Nucleus accumbens (tissue), 56 donors: ENCODE data around the gene NUP58.

Experiments
- DNase-seq, 56 donors: peaks; one replicate each; lab custom pipeline; 2025; lab: John Stamatoyannopoulos, UW

The NUP58 gene, protein sequence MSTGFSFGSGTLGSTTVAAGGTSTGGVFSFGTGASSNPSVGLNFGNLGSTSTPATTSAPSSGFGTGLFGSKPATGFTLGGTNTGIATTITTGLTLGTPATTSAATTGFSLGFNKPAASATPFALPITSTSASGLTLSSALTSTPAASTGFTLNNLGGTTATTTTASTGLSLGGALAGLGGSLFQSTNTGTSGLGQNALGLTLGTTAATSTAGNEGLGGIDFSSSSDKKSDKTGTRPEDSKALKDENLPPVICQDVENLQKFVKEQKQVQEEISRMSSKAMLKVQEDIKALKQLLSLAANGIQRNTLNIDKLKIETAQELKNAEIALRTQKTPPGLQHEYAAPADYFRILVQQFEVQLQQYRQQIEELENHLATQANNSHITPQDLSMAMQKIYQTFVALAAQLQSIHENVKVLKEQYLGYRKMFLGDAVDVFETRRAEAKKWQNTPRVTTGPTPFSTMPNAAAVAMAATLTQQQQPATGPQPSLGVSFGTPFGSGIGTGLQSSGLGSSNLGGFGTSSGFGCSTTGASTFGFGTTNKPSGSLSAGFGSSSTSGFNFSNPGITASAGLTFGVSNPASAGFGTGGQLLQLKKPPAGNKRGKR

GRCh38 chr13:25301347-25302113, at the start of gene NUP58:
NUP58 (plus strand) TSS chr13:25301625; CDS start chr13:25301774, 149 bp downstream.
- DNase-seq = peak; percentile 55 to 97 (median 92)

GRCh38 chr13:25252225-25252624, 49.2 kb upstream of the NUP58 start:
- no peak for DNase-seq

GRCh38 chr13:25252752-25253151, 48.7 kb upstream of the NUP58 start:
- DNase-seq = no peak

GRCh38 chr13:25253702-25254101, 47.7 kb upstream of the NUP58 start:
- DNase-seq = no peak

DNA sequence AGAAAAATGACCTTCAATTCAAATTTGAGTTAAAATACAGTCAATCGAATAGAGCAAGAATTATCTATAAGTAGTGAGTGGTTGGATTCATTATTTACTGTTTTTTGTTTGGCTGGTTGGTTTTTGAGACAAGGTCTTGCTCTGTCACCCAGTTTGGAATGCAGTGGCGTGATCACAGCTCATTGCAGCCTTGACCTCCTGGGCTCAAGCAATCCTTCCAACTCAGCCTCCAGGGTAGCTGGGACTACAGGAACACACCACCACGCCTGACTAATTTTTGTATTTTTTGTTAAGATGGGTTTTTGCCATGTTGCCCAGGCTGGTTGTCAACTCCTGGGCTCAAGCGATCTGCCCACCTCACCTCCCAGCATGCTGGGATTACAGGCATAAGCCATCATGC, 39.2 kb upstream of the NUP58 start:
- DNase-seq = no peak

DNA sequence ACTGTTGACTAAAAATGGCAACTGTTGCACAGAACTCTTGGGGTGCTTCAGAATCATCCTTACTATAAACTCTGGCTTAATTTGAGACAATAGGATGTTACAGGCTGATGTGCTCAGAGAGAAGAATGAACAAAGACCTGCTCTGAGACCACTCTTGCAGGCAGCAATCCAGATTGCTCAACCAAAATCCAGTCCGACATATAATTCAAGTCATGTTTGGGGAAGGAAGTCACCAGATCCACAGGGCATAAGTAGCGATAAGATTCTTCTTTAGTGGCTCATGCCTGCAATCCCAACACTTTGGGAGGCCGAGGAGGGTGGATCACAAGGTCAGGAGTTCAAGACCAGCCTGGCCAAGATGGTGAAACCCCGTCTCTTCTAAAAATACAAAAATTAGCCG, 34.7 kb upstream of the NUP58 start:
- no peak for DNase-seq

DNA sequence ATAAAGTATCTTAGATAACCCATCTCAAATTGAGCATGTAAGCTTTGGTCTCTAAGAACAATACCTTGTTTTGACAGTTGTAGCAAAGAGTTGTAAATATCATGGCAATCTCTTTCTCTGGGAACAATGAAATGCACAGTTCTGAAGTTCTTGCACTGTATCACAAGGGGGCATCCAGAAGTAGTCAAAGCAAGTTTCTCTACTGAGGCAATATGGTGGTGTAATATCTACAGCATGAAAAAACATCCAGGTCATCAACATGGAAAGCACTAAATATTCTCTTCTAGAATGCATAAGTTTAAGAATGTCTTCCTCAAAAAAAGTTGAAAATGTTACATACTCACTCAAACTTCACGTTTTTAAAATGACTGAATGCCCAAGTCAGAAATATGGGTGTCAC, 33.7 kb upstream of the NUP58 start:
- DNase-seq = no peak

- no peak for DNase-seq
Measured at GRCh38 chr13:25268561-25268960, 32.9 kb upstream of the NUP58 start.

DNA sequence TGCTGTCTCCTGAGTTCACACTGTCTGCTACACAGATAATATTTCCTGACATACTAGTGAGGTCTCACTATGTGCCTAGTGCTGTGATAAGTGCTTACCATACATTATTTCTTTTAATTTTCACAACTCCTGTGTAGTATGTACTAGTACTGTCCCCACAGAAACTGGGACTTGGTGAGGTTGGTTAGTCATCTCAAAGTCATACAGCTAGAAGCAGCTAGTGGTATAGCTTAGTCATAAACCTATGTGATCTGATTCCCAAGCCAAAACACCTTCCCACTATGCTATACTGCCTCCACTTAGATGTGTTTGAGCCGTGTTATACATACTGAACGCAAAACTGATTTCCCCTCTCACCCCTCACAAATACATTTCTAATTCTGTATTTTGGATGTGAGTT, 24.7 kb upstream of the NUP58 start:
- DNase-seq = no peak

DNA sequence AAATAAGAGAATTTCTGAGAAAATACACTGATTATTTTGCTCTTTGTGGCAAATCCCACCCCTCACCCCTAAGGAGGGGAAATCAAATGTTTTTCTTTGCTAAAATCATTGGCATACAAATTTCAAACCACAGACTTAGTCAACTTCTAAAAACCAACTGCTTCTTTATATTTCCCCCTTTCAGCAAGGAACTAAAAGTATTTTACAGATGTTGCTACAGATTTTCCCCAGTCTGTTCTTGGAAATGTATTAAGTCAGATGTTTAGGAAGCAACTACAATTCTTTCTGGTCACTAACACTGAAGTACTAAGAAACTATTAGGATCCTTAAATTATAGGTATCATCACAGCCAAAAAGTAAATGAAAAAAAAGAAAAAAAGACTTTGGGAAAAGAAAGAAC, 21.0 kb upstream of the NUP58 start:
- DNase-seq = no peak

- no peak for DNase-seq
Measured at GRCh38 chr13:25281193-25281934, 20.1 kb upstream of the NUP58 start.

GRCh38 chr13:25281935-25282332, 19.5 kb upstream of the NUP58 start:
- no peak for DNase-seq

GRCh38 chr13:25286308-25286968, 15.0 kb upstream of the NUP58 start:
- peak in 17 of 56 donors; percentile 4 to 50 (median 18) for DNase-seq

DNA sequence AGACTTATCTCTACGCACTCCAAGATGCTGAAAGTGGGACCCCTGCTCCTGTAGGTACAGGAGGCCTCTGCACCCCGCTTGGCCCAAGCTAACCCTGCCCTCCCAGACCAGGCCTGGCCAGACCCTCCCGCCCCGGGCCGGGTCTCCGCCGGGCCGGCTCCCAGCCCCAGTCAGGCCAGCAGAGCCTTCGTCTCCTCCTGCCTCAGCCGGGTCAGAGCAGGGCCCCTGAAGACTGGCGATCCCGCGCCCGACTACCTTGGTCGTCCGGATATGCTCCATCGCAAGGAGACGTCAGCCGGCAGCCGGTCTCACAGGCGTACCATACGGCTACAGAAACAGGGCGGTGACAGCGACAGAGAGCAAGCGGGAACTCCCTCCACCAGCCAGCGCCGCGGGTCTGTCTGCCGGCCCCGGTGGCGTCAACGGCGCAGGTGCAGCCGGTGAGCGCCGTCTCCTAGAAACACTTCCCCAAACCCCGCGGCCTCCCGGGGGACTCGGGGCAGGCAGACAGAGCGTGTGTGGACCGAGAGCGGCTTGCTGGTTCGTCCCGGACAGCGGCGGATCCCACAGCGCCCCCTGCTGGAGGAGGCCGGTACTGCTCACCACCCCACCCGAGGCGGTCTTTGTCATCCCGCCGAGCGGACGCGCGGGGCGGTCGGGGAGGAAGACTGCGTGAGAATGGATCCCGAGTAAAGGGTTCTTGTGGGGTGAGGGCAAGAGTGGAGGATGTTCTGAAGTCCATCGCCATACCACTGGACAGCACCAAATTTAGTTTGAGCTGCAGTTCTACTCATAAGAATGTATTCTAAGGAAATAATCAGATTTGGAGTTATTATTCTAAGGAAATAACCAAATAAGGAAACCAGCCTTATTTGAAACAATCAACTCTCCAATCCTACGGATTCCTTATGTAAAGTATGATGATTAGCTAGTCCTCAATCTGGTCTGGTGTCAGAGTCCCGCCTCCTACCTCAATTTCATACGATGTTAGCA, 14.2 kb upstream of the NUP58 start, which contains the start of gene MTMR6:
Gene MTMR6, minus strand, starts transcription at position 520 of the 993 bp plus-strand sequence. Its CDS starts 241 bp downstream, at position 279.
- DNase-seq = peak; percentile 5 to 96 (median 89)

- DNase-seq = no peak
Measured at GRCh38 chr13:25288966-25289365, 12.5 kb upstream of the NUP58 start.

DNA sequence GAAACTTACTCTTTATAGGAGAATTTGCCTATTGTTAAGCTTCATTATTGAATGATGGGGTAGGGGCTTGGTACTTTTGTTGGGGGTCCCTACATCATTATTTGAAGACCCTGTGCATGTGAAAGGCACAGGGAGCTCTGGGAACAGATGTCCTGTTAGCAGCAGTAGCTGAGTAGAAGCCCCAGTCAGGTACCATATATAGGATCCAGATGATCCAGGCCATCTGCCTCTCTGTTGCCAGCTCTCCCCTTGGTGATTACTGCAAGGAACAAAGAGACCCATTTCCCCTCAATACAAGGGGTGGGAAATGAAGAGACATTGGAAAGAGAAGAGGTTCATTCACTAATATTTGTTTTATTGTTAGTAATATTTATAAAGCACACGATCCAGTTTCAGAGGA, 9.7 kb upstream of the NUP58 start:
- no peak for DNase-seq

- DNase-seq = no peak
Measured at GRCh38 chr13:25292301-25292700, 9.1 kb upstream of the NUP58 start.

GRCh38 chr13:25295228-25295627, 6.2 kb upstream of the NUP58 start:
- no peak for DNase-seq

- DNase-seq = no peak
Measured at GRCh38 chr13:25295701-25296100, 5.7 kb upstream of the NUP58 start.
